Calu3 (cell line): ENCODE results near the gene PCDHB3. TPM values are rescaled to one million over a fixed set of nuclear protein-coding genes. Genes with fewer than 3 reads are reported as not detected.
"Not testable (repeated sequence)": the region's sequence is repeated elsewhere in the genome, so short reads cannot be mapped to it uniquely, and the experiment has no call there.

Experiments used
- BruUV-seq: library from RNA; stranded (reverse); fragments of 400-500 nt; replicated peaks from 2 replicates; lab custom pipeline; 2021; lab: Mats Ljungman, UMichigan
- CTCF ChIA-PET: fragments of 300-600 bp; sonication (Branson Sonifier 250); formaldehyde crosslinking; loops from one replicate; lab custom pipeline; 2022; ENCODE audit warnings: antibody characterized with exemption; lab: Charles Lee
- DNase-seq: peaks from one replicate; pipeline ENCODE4 v3.0.0; 2022
- H3K27ac Mint-ChIP-seq: one replicate; pipeline ENCODE4 v1.8.0; 2022; ENCODE audit warnings: mixed read lengths; ENCODE audit not compliant: unreplicated experiment
- H3K27me3 Mint-ChIP-seq: one replicate; pipeline ENCODE4 v1.8.0; 2022; ENCODE audit warnings: mixed read lengths; ENCODE audit not compliant: unreplicated experiment
- H3K36me3 Mint-ChIP-seq: one replicate; pipeline ENCODE4 v1.8.0; 2022; ENCODE audit warnings: mild to moderate bottlenecking, moderate library complexity, mixed read lengths; ENCODE audit not compliant: insufficient read depth, unreplicated experiment
- H3K4me1 Mint-ChIP-seq: one replicate; pipeline ENCODE4 v1.8.0; 2022; ENCODE audit warnings: mild to moderate bottlenecking, low read depth, mixed read lengths; ENCODE audit not compliant: unreplicated experiment
- H3K4me3 Mint-ChIP-seq: one replicate; pipeline ENCODE4 v1.8.0; 2022; ENCODE audit warnings: mild to moderate bottlenecking, low read depth, moderate library complexity, mixed read lengths; ENCODE audit not compliant: unreplicated experiment
- H3K9me3 Mint-ChIP-seq: one replicate; pipeline ENCODE4 v1.8.0; 2022; ENCODE audit warnings: low read depth, mixed read lengths; ENCODE audit not compliant: unreplicated experiment
- CTCF ChIP-seq: fragments of 200-600 bp; IDR thresholded peaks from one replicate; pipeline ENCODE4 v1.8.0; 2022; ENCODE audit warnings: antibody characterized with exemption; ENCODE audit not compliant: unreplicated experiment
- intact Hi-C: fragments of 100-400 bp; cut with micrococcal nuclease; formaldehyde crosslinking; loops from one replicate; pipeline ENCODE4 v1.10.0; 2022; ENCODE audit not compliant: unreplicated experiment
- total RNA-seq: library from RNA; stranded (reverse); gene quantifications from 2 replicates; pipeline ENCODE4 v1.2.3, GENCODE V29; 2022

The PCDHB3 gene
- total RNA-seq, 1 experiment from 2014 or later: 0.09 TPM

DNA sequence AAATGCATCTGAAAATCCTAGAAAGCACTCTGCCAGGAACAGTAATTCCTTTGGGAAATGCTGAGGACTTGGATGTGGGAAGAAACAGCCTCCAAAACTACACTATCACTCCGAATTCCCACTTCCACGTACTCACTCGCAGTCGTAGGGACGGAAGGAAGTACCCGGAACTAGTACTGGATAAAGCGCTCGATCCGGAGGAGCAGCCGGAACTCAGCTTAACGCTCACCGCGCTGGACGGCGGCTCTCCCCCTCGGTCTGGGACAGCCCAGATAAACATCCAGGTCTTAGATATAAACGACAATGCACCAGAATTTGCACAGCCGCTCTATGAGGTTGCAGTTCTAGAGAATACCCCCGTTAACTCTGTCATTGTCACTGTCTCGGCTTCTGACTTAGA, 786 bp downstream of the PCDHB3 start:
- H3K27ac Mint-ChIP-seq: no peak overlapping the region
- H3K4me3 Mint-ChIP-seq: no peak overlapping the region
- no peaks in the 10 kb centered on the region for H3K27me3 Mint-ChIP-seq
- no TSS peak for BruUV-seq
- no peaks in the 10 kb centered on the region for H3K4me1 Mint-ChIP-seq
- CTCF ChIA-PET: no interaction called here
- peaks cover 12% of the 10 kb centered on the region for H3K9me3 Mint-ChIP-seq
- intact Hi-C loops: no loop called here
- TF ChIP-seq CTCF: no peak
- no peak for DNase-seq
- no peaks in the 10 kb centered on the region for H3K36me3 Mint-ChIP-seq

DNA sequence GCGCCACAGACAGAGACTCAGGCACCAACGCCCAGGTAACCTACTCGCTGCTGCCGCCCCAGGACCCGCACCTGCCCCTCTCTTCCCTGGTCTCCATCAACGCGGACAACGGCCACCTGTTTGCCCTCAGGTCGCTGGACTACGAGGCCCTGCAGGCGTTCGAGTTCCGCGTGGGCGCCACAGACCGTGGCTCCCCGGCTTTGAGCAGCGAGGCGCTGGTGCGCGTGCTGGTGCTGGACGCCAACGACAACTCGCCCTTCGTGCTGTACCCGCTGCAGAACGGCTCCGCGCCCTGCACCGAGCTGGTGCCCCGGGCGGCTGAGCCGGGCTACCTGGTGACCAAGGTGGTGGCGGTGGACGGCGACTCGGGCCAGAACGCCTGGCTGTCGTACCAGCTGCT, 1.8 kb downstream of the PCDHB3 start:
- H3K27ac Mint-ChIP-seq, BruUV-seq, H3K4me1 Mint-ChIP-seq, H3K36me3 Mint-ChIP-seq, CTCF ChIA-PET, H3K4me3 Mint-ChIP-seq, DNase-seq, intact Hi-C loops, H3K27me3 Mint-ChIP-seq: not testable (repeated sequence)
- peaks cover 13% of the 10 kb centered on the region for H3K9me3 Mint-ChIP-seq

- H3K36me3 Mint-ChIP-seq, CTCF ChIA-PET, BruUV-seq, H3K4me1 Mint-ChIP-seq, H3K27me3 Mint-ChIP-seq, DNase-seq, H3K27ac Mint-ChIP-seq, H3K4me3 Mint-ChIP-seq, intact Hi-C loops: not testable (repeated sequence)
- H3K9me3 Mint-ChIP-seq: peaks cover 17% of the 10 kb centered on the region
Observed at GRCh38 chr5:141102471-141102870, 2.2 kb downstream of the PCDHB3 start.

DNA sequence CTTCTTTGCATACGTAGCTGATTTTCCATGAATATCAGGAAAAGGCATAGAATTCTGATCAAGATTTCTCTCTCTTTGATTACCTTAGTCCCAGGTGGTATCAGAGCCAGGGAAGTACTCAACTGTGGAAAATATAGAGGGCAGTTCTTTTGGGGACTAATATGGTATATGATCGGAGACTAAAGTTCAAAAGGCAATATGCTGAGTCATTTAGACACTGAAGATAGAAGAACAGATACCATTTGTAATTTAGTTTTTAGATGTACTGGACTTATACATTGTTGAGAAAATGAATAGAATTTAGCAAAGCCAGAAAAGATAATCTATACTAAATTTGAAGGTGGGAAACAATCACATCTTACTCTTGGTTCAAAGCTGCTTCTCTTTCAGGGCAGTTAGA, 5.1 kb downstream of the PCDHB3 start:
- Mint-ChIP-seq H3K4me1 (no peaks in the 10 kb centered on the region), H3K27ac (no peak overlapping the region), H3K36me3 (no peaks in the 10 kb centered on the region), H3K27me3 (no peaks in the 10 kb centered on the region), H3K4me3 (no peak overlapping the region), H3K9me3 (peaks cover 13% of the 10 kb centered on the region)
- no peak for TF ChIP-seq CTCF
- DNase-seq: no peak
- CTCF ChIA-PET: no interaction called here
- intact Hi-C loops: no loop called here
- no TSS peak for BruUV-seq

GRCh38 chr5:141119250-141119649, 19.0 kb downstream of the PCDHB3 start:
- TF ChIP-seq CTCF: no peak
- no peak for DNase-seq
- Mint-ChIP-seq H3K9me3 (peaks cover 15% of the 10 kb centered on the region), H3K27me3 (no peaks in the 10 kb centered on the region), H3K4me1 (no peaks in the 10 kb centered on the region), H3K36me3 (no peaks in the 10 kb centered on the region), H3K4me3 (no peak overlapping the region), H3K27ac (no peak overlapping the region)
- no TSS peak for BruUV-seq
- intact Hi-C loops: no loop called here
- CTCF ChIA-PET: no interaction called here
